ENCODE results near the gene ACSL1.

Gene ACSL1

DNA sequence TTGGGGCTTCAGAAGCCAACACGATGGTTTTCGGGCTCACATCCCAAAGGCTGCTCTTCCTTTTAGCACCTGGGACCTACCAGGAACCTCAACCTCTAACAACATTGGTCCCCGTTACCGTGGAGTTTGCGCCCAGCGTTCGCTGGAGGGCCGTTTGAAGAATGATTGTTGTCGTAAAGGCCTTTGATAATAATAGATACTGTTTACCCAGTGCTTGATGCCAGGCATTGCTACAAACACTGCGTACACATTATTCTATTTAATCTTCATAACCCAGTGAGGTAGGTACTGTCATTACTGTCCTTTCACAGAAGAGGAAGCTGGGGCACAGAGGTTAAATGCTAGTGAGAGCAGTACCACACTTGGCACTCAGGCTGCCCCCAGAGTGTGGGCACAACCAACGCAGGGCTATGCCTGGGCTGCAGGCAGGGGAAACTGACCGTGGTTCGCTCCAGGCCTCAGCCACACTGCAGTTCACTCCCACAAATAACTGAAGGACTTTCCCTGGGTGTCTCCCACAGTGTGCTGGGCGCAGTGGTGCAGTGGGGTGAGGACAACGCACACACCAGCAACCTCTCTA lies 1.0 kb upstream of the ACSL1 start:
- Histone ChIP-seq H3K27me3 (ENCODE audit: insufficient read depth, low read length, poor library complexity, severe bottlenecking) (peaks cover 18% of the 10 kb centered on the region), H2AFZ (ENCODE audit: low read length) (peak overlapping the region; percentile 86), H4K20me1 (ENCODE audit: insufficient read depth, low read length, poor library complexity, severe bottlenecking) (no peaks in the 10 kb centered on the region), H3K9me2 (replicated peaks; ENCODE audit: low read depth, low read length) (no peaks in the 10 kb centered on the region), H3K36me3 (ENCODE audit: insufficient read depth, low read length) (no peaks in the 10 kb centered on the region), H3K4me2 (ENCODE audit: low read depth, low read length, poor library complexity, severe bottlenecking) (peak overlapping the region; percentile 72), H3K9me3 (ENCODE audit: insufficient read depth, low read depth, low read length) (no peaks in the 10 kb centered on the region), H3K4me1 (ENCODE audit: insufficient read depth, low read length, poor library complexity, severe bottlenecking) (peaks cover 21% of the 10 kb centered on the region), H3K4me3 (ENCODE audit: low read length, poor library complexity, severe bottlenecking) (peak overlapping the region; percentile 79), H3K79me2 (ENCODE audit: insufficient read depth, low read length) (no peaks in the 10 kb centered on the region), H3K9ac (ENCODE audit: low read depth, low read length, poor library complexity, severe bottlenecking) (peak overlapping the region; percentile 63), H3F3A (ENCODE audit: low read depth) (no peaks in the 10 kb centered on the region; the same call in 1 of the 2 replicates)
- TF ChIP-seq EZH2phosphoT487 (IDR thresholded peaks at IDR 0.05; ENCODE audit: borderline replicate concordance) = no peak
- TF ChIP-seq, protein P1, sequence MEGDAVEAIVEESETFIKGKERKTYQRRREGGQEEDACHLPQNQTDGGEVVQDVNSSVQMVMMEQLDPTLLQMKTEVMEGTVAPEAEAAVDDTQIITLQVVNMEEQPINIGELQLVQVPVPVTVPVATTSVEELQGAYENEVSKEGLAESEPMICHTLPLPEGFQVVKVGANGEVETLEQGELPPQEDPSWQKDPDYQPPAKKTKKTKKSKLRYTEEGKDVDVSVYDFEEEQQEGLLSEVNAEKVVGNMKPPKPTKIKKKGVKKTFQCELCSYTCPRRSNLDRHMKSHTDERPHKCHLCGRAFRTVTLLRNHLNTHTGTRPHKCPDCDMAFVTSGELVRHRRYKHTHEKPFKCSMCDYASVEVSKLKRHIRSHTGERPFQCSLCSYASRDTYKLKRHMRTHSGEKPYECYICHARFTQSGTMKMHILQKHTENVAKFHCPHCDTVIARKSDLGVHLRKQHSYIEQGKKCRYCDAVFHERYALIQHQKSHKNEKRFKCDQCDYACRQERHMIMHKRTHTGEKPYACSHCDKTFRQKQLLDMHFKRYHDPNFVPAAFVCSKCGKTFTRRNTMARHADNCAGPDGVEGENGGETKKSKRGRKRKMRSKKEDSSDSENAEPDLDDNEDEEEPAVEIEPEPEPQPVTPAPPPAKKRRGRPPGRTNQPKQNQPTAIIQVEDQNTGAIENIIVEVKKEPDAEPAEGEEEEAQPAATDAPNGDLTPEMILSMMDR (conservative IDR thresholded peaks at IDR 0.05; ENCODE audit: low read length) = no peak

DNA sequence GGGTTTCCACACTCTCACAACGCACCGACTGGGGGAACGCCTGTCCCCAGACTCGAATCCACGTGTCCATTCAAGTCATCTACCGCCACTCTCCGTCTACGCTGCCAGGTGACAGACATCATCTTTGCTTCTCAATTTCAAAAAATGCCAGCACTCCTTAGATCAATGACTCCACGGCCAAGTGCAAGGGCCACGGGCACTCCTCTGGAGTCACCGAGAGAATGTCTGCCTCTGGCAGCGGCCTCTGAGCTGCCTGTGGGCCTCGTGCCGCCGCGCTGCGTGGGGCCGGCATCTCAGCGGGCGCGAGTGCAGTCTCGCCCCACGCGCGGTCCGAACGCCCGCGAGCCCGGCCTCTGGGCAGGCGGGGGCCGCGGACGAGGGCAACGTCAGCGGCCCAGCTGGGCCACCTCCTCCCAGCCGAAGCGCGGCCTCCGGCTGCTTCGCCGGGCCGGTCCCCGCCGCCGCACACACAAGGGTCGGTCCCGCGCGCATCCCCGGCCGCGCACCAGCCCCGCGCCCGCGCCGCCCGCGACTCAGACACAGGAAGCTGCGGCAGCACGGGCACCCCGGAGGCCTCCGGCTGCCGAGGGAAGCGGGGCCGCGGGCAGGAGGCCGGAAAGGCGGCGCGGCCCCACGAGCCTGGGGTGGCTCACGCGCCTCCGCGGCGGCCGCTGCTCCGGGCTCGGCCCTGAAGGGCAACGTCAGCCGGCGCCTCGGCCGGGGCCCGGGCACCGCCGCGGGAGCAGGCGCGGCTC lies 450 bp downstream of the ACSL1 start:
- peak overlapping the region; percentile 75 for H3K4me2 ChIP-seq (ENCODE audit: low read depth, low read length, poor library complexity, severe bottlenecking)
- H3K27me3 ChIP-seq (ENCODE audit: insufficient read depth, low read length, poor library complexity, severe bottlenecking) = peaks cover 18% of the 10 kb centered on the region
- H2AFZ ChIP-seq (ENCODE audit: low read length) = no peak overlapping the region; the same call in 1 of the 2 replicates
- peaks cover 21% of the 10 kb centered on the region for H3K4me1 ChIP-seq (ENCODE audit: insufficient read depth, low read length, poor library complexity, severe bottlenecking)
- H3K4me3 ChIP-seq (ENCODE audit: low read length, poor library complexity, severe bottlenecking) = peak overlapping the region; percentile 71
- no peaks in the 10 kb centered on the region for H3K9me2 ChIP-seq (replicated peaks; ENCODE audit: low read depth, low read length)
- H3K9ac ChIP-seq (ENCODE audit: low read depth, low read length, poor library complexity, severe bottlenecking) = peak overlapping the region; percentile 27
- no peaks in the 10 kb centered on the region for H3K9me3 ChIP-seq (ENCODE audit: insufficient read depth, low read depth, low read length)
- no peaks in the 10 kb centered on the region; the same call in 1 of the 2 replicates for H3F3A ChIP-seq (ENCODE audit: low read depth)
- H3K36me3 ChIP-seq (ENCODE audit: insufficient read depth, low read length) = no peaks in the 10 kb centered on the region
- no peaks in the 10 kb centered on the region for H4K20me1 ChIP-seq (ENCODE audit: insufficient read depth, low read length, poor library complexity, severe bottlenecking)
- TF ChIP-seq, protein P1 (conservative IDR thresholded peaks at IDR 0.05; ENCODE audit: low read length) = no peak
- TF ChIP-seq EZH2phosphoT487 (IDR thresholded peaks at IDR 0.05; ENCODE audit: borderline replicate concordance) = no peak
- no peaks in the 10 kb centered on the region for H3K79me2 ChIP-seq (ENCODE audit: insufficient read depth, low read length)

DNA sequence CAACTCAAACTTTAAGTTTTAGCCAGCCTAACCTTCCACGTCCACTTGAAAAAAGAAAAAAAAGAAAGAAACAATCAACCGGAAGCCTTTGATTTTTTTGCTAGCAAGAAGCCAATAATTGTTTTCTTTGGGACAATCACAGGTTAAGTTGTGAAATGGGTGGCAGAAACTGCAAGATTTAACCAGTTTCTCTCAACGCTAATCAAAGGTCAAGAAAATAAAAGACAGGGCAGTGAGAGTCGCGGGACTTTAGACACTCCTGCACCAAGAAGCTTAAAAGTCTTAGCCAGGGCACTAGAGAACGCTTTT lies 1.0 kb downstream of the ACSL1 start:
- peaks cover 18% of the 10 kb centered on the region for H3K27me3 ChIP-seq (ENCODE audit: insufficient read depth, low read length, poor library complexity, severe bottlenecking)
- peak overlapping the region; percentile 71 for H3K4me3 ChIP-seq (ENCODE audit: low read length, poor library complexity, severe bottlenecking)
- H3K79me2 ChIP-seq (ENCODE audit: insufficient read depth, low read length) = no peaks in the 10 kb centered on the region
- H3K4me1 ChIP-seq (ENCODE audit: insufficient read depth, low read length, poor library complexity, severe bottlenecking) = peaks cover 21% of the 10 kb centered on the region
- H2AFZ ChIP-seq (ENCODE audit: low read length) = no peak overlapping the region
- H3K36me3 ChIP-seq (ENCODE audit: insufficient read depth, low read length) = no peaks in the 10 kb centered on the region
- H3K9me3 ChIP-seq (ENCODE audit: insufficient read depth, low read depth, low read length) = no peaks in the 10 kb centered on the region
- no peaks in the 10 kb centered on the region for H4K20me1 ChIP-seq (ENCODE audit: insufficient read depth, low read length, poor library complexity, severe bottlenecking)
- TF ChIP-seq, protein P1 (conservative IDR thresholded peaks at IDR 0.05; ENCODE audit: low read length) = no peak
- TF ChIP-seq EZH2phosphoT487 (IDR thresholded peaks at IDR 0.05; ENCODE audit: borderline replicate concordance) = no peak
- H3K9me2 ChIP-seq (replicated peaks; ENCODE audit: low read depth, low read length) = no peaks in the 10 kb centered on the region
- H3K4me2 ChIP-seq (ENCODE audit: low read depth, low read length, poor library complexity, severe bottlenecking) = peak overlapping the region; percentile 75
- no peaks in the 10 kb centered on the region; the same call in 1 of the 2 replicates for H3F3A ChIP-seq (ENCODE audit: low read depth)
- H3K9ac ChIP-seq (ENCODE audit: low read depth, low read length, poor library complexity, severe bottlenecking) = peak overlapping the region; percentile 27

All from Loucy (cell line).